CD4-positive, alpha-beta T cell treated with Interleukin-17A for 4 hours (primary cell): ENCODE measurements around the gene WDR88.
"Not testable (repeated sequence)": the region's sequence is repeated elsewhere in the genome, so short reads cannot be mapped to it uniquely, and the experiment has no call there.

ENCODE experiments used
- DNase-seq: peaks from one replicate; pipeline ENCODE4 v3.0.0-alpha.2; 2020; ENCODE audit warnings: mixed read lengths

Gene WDR88

DNA sequence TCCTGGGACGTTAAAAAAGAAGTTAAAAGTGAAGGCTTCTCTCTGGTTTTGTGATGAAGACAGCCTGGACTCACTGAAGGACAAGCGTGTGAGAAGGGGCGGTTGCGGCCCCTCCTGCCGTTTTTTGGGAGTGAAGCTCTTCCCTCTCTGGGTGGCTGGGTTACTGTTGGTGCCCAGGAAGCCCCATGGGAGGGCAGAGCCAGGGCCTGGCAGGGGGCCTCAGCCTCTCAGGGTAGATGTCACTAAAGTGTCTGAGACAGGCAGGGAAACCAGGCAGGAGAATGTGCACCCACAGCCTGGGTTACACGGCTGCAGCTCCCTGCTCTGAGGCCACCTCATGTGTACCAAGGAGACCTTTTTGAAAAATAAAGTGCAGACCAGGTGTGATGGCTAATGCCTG is 1.5 kb upstream of the WDR88 start:
- DNase-seq: no peak

DNA sequence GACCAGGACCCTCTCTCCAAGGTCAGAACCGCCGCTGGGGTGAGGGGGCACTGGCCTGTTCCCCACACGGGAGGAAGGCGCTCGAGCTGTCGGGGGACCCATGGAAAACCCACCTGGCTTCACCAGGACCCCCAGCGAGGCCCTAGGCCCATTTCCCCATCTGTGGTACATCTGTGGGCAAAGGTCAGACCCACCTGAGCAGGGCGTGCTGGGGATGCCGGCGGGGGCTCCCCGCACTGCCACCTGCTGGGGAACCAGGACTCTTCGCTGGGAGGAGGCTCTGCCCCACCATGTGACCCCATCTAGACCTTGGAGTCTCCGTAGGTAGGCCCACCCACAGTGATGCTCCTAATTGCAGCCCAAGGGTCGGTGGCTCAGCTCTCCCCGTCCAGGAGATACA is 511 bp downstream of the WDR88 start:
- no peak for DNase-seq

DNA sequence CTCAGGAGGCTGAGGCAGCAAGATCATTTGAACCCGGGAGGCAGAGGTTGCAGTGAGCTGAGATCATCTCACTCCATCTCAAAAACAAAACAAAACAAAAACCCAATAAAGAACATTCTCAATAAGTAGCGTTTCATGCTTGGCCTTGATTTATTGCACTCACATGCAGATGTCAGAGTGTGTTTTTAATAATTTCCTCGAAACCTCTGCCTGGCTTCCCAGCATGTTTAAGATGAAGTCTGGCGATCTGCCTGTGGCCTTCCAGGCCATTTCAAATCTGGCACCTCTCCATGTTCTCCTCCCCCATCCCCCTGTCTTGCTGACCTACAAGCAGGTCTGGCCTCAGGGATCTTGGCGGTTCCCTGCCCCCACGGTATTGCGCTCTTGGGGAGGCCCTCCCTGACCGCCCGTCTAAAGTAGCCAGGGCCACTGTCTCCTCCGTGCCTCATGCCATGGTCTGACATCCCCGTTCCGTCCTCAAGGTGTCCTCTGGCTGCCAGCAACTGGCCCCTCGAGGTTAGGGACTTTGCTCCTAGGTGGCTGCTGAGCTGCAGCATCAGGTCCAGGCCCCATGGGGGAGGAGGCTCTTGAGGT is 1.6 kb downstream of the WDR88 start:
- DNase-seq: no peak

DNA sequence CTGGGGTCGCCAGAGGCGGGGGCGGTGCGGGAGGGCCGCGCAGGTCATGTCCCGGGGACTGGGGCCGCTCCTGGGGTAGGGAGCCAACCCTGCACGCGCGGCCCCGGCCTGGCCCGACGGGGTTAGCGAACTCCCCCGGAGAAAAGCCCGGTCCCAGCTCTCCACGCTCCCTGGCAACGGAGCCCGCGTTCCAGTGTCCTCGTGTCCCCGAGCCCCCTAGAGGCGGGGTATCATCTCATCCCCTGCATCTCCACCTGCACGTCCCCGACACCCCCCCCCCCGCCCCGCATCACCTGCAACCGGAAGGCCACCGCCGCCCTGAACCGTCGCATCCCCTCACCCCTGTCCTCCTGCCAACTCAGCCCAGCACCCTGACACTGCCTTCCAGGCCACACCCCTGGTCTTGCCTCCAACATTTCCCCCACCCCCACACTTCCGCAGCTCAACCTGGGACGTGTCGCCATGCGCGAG is 2.7 kb downstream of the WDR88 start:
- peak; percentile 68 for DNase-seq

DNA sequence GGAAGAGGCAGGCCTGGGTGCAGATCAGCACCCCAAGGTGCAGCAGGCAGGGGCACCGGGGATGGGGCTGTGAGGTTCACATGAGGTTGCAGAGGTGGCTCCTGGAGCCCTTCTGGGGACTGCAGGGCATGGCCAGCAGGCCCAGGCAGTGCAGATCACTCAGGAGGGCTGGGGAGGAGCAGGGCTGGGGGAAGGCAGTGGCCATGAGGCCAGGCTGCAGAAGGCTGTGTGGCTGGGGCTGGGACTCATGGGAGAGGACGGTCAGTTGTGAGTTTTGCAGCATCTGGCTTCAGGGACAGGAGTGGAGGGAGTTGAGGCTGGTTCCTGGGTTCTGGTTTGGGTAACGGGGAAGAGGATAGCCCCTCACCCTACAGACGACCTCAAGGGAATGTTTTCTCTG is 7.3 kb downstream of the WDR88 start:
- no peak for DNase-seq

DNA sequence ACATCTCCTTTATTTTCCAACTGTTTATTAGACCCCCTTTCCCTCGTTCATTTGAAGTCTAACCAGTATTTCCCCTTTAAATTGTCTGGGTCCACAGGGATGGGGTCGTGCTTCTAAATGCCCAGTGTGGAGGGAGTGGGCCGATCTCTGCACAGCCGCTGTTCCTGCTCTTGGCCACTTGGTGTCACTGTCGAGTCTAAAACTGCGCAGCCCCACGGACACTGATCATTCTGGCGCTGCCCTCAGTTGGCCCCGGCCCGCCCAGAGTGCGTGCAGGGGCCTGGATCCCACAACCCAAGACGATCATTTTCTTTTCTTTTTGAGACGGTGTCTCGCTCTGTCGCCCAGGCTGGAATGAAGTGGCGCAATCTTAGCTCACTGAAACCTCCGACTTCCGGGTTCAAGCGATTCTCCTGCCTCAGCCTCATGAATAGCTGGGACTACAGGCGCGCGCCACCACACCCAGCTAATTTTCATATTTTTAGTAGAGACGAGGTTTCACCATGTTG is 12.0 kb downstream of the WDR88 start:
- DNase-seq: peak; percentile 70

DNA sequence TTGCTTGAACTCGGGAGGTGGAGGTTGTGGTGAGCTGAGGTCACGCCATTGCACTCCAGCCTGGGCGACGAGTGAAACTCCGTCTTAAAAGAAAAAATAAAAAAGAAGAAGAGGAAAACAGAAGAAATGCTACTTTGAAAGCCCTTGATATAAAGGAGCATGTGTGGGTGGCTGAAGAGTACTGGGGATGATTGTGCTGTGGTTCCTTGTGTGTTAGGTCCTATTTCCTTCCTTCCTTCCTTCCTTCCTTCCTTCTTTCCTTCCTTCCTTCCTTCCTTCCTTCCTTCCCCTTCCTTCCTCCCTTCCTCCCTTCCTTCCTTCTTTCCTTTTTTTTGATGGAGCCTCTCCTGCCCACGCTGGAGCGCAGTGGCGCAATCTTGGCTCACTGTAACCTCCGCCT is 14.3 kb downstream of the WDR88 start:
- no peak for DNase-seq

DNA sequence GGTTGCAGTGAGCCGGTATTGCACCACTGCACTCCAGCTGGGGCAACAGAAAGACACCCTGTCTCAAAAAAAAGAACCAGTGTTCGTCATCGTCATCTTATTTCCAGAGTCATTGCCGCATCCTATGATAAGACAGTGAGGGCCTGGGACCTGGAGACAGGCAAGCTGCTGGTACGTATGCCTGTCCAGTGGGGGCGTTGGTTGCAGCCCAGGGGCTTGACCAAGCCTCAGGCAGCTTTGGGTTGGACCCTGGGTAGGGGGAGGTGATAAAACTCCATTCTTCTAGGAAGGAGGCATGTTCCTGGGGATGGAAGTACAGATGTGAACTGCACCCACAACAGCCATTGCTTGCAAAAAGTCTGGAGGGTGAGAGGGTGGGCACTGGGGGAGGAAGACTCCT is 15.6 kb downstream of the WDR88 start:
- no peak for DNase-seq

DNA sequence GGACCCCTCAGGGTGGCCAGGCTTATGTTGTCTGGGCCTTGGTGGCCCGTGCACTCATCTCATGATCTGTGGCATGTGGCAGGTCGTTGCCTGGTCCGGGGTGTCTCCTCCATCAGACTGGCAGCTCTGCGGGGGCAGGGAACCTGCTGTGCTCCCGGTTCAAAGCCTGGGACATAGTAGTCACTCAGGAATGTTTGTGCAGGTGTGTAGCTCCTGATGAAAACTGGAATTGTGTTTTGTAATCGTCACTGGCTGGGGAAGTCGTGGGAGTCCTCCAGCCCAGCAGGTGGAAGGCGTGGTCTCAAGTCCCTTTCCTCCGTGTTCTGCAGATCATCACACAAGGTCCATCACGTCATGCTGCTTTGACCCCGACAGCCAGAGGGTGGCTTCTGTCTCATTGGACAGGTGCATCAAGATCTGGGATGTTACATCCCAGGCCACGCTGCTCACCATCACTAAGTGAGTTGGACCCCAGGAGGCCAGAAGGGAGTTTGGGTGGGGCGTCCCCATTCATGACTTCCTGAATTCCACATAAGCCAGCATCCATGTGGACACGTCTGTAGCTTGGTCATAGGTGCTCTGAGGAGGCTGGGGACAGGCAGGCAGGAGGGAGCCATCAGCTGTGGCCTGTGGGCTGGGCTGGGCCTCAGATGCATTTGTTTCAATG is 19.1 kb downstream of the WDR88 start:
- no peak for DNase-seq

DNA sequence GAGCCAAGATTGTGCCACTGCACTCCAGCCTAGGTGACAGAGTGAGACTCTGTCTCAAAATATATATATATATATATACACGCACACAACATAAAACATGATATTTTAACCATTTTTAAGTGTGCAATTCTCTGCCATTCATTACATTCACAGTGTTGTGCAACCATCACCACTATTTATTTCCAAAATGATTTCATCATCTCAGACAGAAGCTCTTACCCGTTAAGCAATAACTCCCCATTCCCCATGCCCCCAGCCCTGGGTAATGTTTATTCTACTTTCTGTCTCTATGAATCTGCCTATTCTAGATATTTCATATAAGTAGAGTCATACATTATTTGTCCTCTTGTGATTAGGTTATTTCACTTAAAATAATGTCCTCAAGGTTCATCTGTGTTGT is 20.3 kb downstream of the WDR88 start:
- no peak for DNase-seq

DNA sequence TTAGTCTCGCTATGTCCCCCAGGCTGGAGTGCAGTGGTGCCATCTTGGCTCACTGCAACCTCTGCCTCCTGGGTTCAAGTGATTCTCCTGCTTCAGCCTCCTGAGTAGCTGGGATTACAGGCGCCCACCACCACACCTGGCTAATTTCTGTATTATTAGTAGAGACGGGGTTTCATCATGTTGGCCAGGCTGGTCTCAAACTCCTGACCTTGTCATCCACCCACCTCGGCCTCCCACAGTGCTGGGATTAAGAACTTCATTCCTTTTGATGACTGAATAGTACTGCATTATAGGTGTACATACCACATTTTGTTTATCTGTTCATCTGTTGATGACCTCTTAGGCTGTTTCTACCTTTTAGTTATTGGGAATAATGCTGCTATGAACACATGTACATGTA is 20.7 kb downstream of the WDR88 start:
- not testable (repeated sequence) for DNase-seq

DNA sequence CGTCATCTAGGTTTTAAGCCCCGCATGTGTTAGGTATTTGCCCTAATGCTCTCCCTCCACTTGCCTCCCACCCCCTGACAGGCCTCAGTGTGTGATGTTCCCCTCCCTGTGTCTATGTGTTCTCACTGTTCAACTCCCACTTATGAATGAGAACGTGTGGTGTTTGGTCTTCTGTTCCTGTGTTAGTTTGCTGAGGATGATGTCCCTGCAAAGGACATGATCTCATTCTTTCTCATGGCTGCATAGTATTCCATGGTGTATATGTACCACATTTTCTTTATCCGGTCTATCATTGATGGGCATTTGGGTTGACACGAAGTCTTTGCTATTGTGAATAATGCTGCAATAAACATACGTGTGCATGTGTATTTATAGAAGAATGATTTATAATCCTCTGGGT is 22.4 kb downstream of the WDR88 start:
- not testable (repeated sequence) for DNase-seq

DNA sequence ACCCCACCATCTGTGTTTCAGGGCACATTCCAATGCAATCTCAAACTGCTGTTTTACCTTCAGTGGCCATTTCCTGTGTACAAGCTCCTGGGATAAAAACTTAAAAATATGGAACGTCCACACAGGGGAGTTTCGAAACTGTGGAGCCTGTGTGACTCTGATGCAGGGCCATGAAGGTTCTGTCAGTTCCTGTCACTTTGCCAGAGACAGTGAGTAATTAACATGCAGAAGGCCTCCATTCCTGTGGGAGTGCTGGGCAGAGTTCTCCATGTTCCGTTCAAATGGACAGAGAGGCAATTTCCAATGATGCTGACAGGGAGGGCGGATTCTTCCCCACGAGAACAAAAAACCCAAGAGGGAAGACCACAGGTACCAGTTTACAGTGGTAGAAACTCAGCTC is 24.4 kb downstream of the WDR88 start:
- no peak for DNase-seq

DNA sequence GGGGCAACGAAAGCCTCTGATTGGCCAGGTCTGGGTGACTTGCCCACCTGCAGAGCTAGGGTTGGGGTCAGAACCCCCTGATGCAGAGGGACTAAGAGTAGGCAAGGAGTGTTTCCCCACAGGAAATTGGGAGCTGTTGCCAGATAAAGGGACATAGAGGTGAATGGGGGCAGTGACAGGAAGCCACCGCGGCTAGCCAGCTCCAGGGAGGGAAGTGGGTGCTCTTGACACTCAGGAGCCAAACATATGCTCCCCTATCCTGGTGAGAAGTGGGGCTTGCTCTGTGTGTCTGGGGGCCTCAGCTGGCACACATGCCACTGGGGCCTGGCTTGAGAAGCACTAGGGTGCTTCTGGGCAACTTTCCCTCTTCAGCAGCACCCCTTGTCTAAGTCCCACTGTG is 26.0 kb downstream of the WDR88 start:
- DNase-seq: no peak

DNA sequence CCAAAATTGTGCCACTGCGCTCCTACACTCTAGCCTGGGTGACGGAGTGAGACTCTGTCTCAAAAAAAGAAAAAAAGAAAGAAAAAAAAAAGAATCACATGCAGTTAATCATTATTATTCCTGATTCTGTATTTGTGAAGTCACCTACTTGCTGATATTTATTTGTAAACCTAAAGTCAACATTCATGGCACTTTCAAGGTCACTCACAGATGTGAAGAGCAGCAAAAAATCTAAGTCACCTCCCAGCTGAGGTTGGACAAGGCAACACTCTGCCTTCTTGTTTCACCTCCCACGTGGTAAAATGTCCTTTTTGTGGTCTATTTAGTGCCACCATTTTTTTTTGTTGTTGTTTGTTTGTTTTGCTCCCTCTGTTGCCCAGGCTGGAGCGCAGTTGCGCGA is 26.5 kb downstream of the WDR88 start:
- no peak for DNase-seq

DNA sequence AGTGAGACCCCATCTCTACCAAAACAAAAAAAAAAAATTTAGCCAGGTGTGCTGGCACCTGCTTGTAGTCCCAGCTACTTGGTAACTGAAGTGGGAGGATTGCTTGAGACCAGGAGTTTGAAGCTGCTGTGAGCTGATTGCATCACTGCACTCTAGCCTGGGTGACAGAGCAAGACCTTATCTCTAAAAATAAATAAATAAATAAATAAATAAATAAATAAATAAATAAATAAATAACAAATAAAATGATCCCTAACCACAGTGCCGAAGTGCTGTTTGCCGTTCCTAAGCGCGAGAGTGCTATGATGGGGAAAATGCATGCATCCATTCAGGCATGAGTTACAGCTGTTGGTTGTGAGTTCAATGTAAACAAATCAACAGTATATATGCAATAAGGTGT is 27.2 kb downstream of the WDR88 start:
- DNase-seq: no peak

DNA sequence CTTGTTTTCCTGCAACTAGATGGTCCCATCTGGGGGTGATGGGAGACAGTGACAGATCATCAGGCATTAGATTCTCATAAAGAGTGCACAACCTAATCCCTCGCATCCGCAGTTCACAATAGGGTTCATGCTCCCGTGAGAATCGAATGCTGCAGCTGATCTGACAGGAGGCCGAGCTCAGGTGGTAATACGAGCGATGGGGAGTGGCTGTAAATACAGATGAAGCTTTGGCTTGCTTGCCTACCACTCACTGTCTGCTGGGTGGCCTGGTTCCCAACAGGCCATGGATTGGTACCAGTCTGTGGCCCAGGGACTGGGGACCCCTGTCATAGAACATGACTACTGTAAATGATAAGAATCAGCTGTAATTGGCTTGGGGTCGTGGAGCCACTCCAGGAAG is 28.0 kb downstream of the WDR88 start:
- DNase-seq: no peak

DNA sequence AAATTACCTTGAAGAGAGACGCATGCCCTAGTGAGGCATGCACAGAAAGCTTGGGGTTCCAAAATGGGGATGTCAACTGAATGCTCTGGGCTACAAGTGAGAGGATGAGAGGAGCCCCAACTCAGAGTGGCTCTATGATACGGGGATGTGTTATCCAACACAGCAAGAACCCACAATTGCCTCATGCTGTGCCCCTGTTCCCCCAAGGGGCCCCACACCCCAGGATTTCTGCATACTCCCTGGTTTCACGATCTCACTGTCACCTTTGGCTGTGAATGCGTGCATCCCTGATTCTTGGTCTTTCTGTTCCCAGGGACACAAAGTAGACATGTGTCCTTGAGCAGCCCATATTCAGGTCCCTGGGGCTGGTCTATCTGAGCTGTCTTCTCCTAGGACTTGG is 29.3 kb downstream of the WDR88 start:
- DNase-seq: no peak

DNA sequence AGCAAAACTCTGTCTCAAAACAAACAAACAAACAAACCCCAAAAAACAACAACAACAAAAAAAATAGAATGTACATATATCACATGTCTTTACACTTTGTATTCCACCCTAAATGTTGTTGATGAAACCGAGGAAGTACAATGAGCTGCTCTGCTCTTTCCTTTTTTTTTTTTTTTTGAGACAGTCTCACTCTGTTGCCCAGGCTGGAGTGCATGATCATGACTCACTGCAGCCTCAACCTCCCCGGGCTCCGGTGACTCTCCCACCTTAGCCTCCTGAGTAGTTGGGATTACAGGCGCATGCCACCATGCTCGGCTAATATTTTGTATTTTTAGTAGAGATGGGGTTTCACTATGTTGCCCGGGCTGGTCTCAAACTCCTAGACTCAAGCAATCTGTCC is 31.6 kb downstream of the WDR88 start:
- DNase-seq: no peak

DNA sequence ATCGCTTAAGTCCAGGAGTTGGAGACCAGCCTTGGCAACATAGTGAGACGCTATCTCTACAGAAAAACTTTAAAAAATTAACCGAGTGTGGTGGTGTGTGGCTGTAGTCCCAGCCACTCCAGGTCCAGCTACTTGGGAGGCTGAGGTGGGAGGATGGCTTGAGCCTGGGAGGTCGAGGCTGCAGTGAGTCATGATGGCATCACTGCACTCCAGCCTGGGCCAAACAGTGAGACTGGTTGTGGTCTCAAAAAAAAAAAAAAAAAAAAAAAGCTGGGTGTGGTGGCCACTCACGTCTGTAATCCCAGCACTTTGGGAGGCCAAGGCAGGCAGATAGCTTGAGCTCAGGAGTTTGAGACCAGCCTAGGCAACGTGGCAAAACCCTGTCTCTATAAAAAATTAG is 34.1 kb downstream of the WDR88 start:
- not testable (repeated sequence) for DNase-seq

DNA sequence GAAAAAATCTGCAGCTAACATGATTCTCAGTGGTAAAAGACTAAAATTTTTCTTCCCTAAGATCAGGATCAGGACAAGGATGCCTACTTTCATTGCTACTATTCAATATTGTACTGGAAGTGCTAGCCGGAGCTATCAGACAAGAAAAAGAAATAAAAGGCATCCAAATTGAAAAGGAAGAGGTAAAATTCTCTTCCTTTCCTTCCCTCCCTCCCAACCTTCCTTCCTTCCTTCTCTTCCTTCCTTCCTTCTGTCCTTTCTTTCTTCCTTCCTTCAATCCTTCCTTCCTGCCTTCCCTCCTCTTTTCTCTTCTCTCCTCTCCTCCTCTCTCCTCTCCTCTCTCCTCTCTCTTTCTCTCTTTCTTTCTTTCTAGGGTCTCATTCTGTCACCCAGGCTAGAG is 35.5 kb downstream of the WDR88 start:
- DNase-seq: no peak

DNA sequence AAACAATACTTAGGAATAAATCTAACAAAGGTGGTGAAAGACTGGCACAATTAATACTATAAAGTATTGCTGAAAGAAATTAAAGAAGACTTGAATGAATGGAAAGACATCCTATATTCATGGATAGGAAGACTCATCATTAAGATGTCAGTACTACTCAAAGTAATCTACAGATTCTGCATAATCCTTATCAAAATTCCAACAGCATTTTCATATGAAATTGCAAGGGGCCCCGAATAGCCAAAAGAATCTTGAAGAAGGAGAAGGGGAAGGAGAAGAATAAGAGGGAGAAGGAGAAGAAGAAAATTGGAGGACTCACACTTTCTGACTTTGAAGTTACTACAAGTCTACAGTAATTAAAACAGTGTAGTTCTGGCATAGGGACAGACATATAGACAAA is 36.6 kb downstream of the WDR88 start:
- no peak for DNase-seq

DNA sequence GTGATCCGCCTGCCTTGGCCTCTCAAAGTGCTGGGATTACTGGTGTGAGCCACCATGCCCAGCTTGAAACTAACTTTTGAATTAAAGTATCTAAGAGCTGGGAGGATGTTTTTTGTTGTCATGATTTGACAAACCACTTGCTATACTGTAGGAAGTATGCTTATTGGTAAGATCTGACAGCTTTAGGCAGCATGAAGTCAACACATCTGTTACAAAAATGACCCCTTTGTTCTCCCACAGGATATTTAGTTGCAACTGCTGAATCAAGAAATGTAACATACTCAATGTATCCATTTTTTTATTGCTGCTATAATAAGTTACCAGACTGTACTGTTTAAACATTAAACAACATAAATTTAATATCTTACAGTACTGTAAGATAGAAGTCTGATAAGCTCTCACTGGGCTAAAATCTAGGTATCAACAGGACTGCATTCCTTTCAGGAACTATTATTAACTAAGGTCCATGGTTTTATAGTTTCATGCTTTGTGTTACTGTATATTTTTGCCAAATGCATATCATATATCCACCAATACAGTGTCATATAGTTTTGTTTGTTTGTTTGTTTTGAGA is 39.4 kb downstream of the WDR88 start:
- DNase-seq: no peak

DNA sequence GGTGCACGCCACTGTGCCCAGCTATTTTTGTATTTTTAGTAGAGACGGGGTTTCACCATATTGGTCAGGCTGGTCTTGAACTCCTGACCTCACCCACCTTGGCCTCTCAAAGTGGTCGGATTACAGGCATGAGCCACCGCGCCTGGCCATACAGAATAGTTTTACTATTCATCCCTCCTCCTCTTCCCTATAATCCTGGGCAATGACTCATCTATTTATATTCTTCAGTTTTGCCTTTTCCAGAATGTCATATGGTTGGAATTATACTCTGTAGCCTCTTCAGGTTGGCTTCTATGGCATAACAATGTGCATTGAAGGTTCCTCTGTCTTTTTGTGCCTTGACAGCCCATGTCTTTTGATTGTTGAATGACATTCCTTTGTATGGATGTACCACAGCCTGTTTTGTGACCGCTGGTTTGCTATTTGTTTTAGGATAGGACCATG is 40.0 kb downstream of the WDR88 start:
- DNase-seq: no peak

DNA sequence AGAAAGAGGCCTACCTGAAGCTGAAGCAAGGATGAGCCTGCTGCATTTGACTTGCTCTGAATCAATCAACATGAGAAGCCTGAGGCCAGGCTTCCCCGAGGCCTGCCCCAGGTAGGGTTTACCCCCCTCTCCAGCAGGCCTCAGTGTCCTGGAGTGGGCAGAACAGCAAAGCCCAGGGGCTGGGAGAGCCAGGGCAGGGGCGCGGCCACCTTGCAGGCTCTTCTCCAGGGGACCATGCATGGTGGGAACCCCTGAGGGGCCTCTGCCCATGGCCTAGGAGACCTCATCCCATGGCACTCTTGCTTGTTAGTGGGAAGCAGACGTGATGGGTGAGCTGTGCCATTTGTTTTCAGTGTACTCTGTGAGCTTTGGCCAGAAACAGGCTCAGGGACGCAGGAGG is 42.3 kb downstream of the WDR88 start:
- DNase-seq: no peak
